ENCODE measurements around the gene PRR19.

PRR19 gene

GRCh38 chr19:42284591-42285341 lies 17.2 kb upstream of the PRR19 start:
- no peak for DNase-seq

- no peak for DNase-seq
Measured at GRCh38 chr19:42285541-42285941, 16.4 kb upstream of the PRR19 start.

GRCh38 chr19:42285988-42286348 lies 16.0 kb upstream of the PRR19 start:
- no peak for DNase-seq

- DNase-seq, result no peak
Measured at GRCh38 chr19:42286349-42287016, 15.4 kb upstream of the PRR19 start.

- no peak for DNase-seq
Measured at GRCh38 chr19:42287017-42287826, 14.7 kb upstream of the PRR19 start.

GRCh38 chr19:42287827-42288107 lies 14.2 kb upstream of the PRR19 start:
- no peak for DNase-seq

- DNase-seq, result no peak
Measured at GRCh38 chr19:42288387-42288786, 13.5 kb upstream of the PRR19 start.

- DNase-seq, result no peak
Measured at GRCh38 chr19:42288881-42289555, 12.9 kb upstream of the PRR19 start.

GRCh38 chr19:42289556-42290041 lies 12.3 kb upstream of the PRR19 start:
- DNase-seq, result no peak

- no peak for DNase-seq
Measured at GRCh38 chr19:42290136-42290522, 11.8 kb upstream of the PRR19 start.

- DNase-seq, result no peak
Measured at GRCh38 chr19:42290523-42291434, 11.2 kb upstream of the PRR19 start.

GRCh38 chr19:42291435-42291810 lies 10.5 kb upstream of the PRR19 start:
- DNase-seq, result no peak

- no peak for DNase-seq
Measured at GRCh38 chr19:42292042-42292960, 9.6 kb upstream of the PRR19 start.

GRCh38 chr19:42292963-42293362 lies 9.0 kb upstream of the PRR19 start:
- no peak for DNase-seq

- DNase-seq, result no peak
Measured at GRCh38 chr19:42293540-42293939, 8.4 kb upstream of the PRR19 start.

GRCh38 chr19:42293948-42294347 lies 8.0 kb upstream of the PRR19 start:
- no peak for DNase-seq

- no peak for DNase-seq
Measured at GRCh38 chr19:42294471-42295137, 7.3 kb upstream of the PRR19 start.

- no peak for DNase-seq
Measured at GRCh38 chr19:42295342-42295741, 6.6 kb upstream of the PRR19 start.

GRCh38 chr19:42295831-42296525 lies 6.0 kb upstream of the PRR19 start:
- DNase-seq, result peak; percentile 65

- DNase-seq, result no peak
Measured at GRCh38 chr19:42297039-42297438, 4.9 kb upstream of the PRR19 start.

Data from NK-92 treated with Interleukin-12 subunit alpha and Interleukin-12 subunit beta, amount 100 ng/mL, for 24 hours (cell line).